Measurements from ENCODE around the gene POLR1A.

Gene POLR1A

GRCh38 chr2:86027196-86027921 lies 78.3 kb downstream of the POLR1A start:
- no peak for TF ChIP-seq CTCF (IDR thresholded peaks at IDR 0.05; ENCODE audit: low read depth, low read length, missing control alignments)
- DNase-seq (ENCODE audit: low read depth), result no peak
- no peak overlapping the region for H3K4me3 ChIP-seq (ENCODE audit: low read depth, low read length)
- in situ Hi-C loops (cut with HindIII; ENCODE audit: low sequenced_read_pairs), result no loop called here

- in situ Hi-C loops (cut with HindIII; ENCODE audit: low sequenced_read_pairs), result no loop called here
- no peak for DNase-seq (ENCODE audit: low read depth)
- no peak overlapping the region for H3K4me3 ChIP-seq (ENCODE audit: low read depth, low read length)
- TF ChIP-seq CTCF (IDR thresholded peaks at IDR 0.05; ENCODE audit: low read depth, low read length, missing control alignments), result no peak
Observed at GRCh38 chr2:86026744-86027065, 79.0 kb downstream of the POLR1A start.

GRCh38 chr2:86025976-86026743 lies 79.5 kb downstream of the POLR1A start:
- TF ChIP-seq CTCF (IDR thresholded peaks at IDR 0.05; ENCODE audit: low read depth, low read length, missing control alignments), result no peak

GRCh38 chr2:86025229-86025820 lies 80.4 kb downstream of the POLR1A start:
- no peak overlapping the region for H3K4me3 ChIP-seq (ENCODE audit: low read depth, low read length)
- no peak for DNase-seq (ENCODE audit: low read depth)
- TF ChIP-seq CTCF (IDR thresholded peaks at IDR 0.05; ENCODE audit: low read depth, low read length, missing control alignments), result no peak
- in situ Hi-C loops (cut with HindIII; ENCODE audit: low sequenced_read_pairs), result no loop called here

More at GRCh38 chr2:86025976-86026743, 79.5 kb downstream of the POLR1A start:
- in situ Hi-C loops (cut with HindIII; ENCODE audit: low sequenced_read_pairs), result no loop called here
- H3K4me3 ChIP-seq (ENCODE audit: low read depth, low read length), result no peak overlapping the region
- no peak for DNase-seq (ENCODE audit: low read depth)

GRCh38 chr2:86023366-86023712 lies 82.3 kb downstream of the POLR1A start:
- DNase-seq (ENCODE audit: low read depth), result no peak
- in situ Hi-C loops (cut with HindIII; ENCODE audit: low sequenced_read_pairs), result no loop called here
- no peak overlapping the region for H3K4me3 ChIP-seq (ENCODE audit: low read depth, low read length)
- no peak for TF ChIP-seq CTCF (IDR thresholded peaks at IDR 0.05; ENCODE audit: low read depth, low read length, missing control alignments)

- in situ Hi-C loops (cut with HindIII; ENCODE audit: low sequenced_read_pairs), result no loop called here
Observed at GRCh38 chr2:86022661-86023365, 82.9 kb downstream of the POLR1A start.

More at GRCh38 chr2:86022661-86023365, 82.9 kb downstream of the POLR1A start:
- TF ChIP-seq CTCF (IDR thresholded peaks at IDR 0.05; ENCODE audit: low read depth, low read length, missing control alignments), result no peak
- no peak for DNase-seq (ENCODE audit: low read depth)
- H3K4me3 ChIP-seq (ENCODE audit: low read depth, low read length), result no peak overlapping the region
